Endothelial cell of umbilical vein (primary cell): ENCODE data around the gene SLC38A11. TPM values are rescaled to one million over a fixed set of nuclear protein-coding genes. Genes with fewer than 3 reads are reported as not detected.

ENCODE experiments used
- BruUV-seq: library from RNA; stranded (reverse); fragments of 400-500 nt; replicated peaks from 2 replicates; lab custom pipeline; 2021; lab: Mats Ljungman, UMichigan
- CTCF ChIA-PET: fragments of 300-600, 350-600 bp; sonication (Branson Sonifier 250); formaldehyde crosslinking; loops from one replicate; lab custom pipeline; 2021; ENCODE audit warnings: antibody characterized with exemption, inconsistent platforms; lab: Charles Lee
- POLR2A ChIA-PET: fragments of 300-600, 350-600 bp; sonication (Branson Sonifier 250); formaldehyde crosslinking; loops from one replicate; lab custom pipeline; 2021; ENCODE audit warnings: antibody characterized with exemption, inconsistent platforms; lab: Charles Lee
- DNase-seq: peaks from one replicate; pipeline ENCODE4 v3.0.0-alpha.2; 2011; ENCODE audit warnings: low read depth, low spot score
- FAIRE-seq: peaks from 2 replicates; lab custom pipeline; 2011; peaks lifted over from hg19 to GRCh38; lab: Jason Lieb, UNC
- H2AFZ ChIP-seq: 2 replicates; pipeline ENCODE4 v1.6.0; 2012; ENCODE audit warnings: low read depth, low read length, control low read depth, inconsistent platforms
- H3K27ac ChIP-seq: 2 replicates; pipeline ENCODE4 v1.5.1; 2011; ENCODE audit warnings: low read depth, mild to moderate bottlenecking, control low read depth, low read length, moderate library complexity; ENCODE audit not compliant: insufficient read depth
- H3K27me3 ChIP-seq, 2 experiments: 2 replicates each; pipeline versions ENCODE4 v1.6.0 to v1.6.1; 2011; ENCODE audit warnings: low read length in 2 of 2, mixed read lengths in 1 of 2; ENCODE audit not compliant: control insufficient read depth in 2 of 2, insufficient read depth in 2 of 2
- H3K36me3 ChIP-seq, 2 experiments: 2 replicates in 1 of 2; 3 replicates in 1 of 2; pipeline ENCODE4 v1.5.1; 2011; ENCODE audit warnings: low read length in 2 of 2, mild to moderate bottlenecking in 1 of 2, moderate library complexity in 1 of 2; ENCODE audit not compliant: control insufficient read depth in 2 of 2, insufficient read depth in 2 of 2; ENCODE audit errors: extremely low read depth in 1 of 2
- H3K4me1 ChIP-seq: 3 replicates; pipeline ENCODE4 v1.5.1; 2011; ENCODE audit warnings: mild to moderate bottlenecking, low read length; ENCODE audit not compliant: control insufficient read depth, insufficient read depth; ENCODE audit errors: extremely low read depth
- H3K4me2 ChIP-seq: 2 replicates; pipeline ENCODE4 v1.6.1; 2011; ENCODE audit warnings: low read length, control low read depth, mixed read lengths; ENCODE audit not compliant: insufficient read depth
- H3K4me3 ChIP-seq, 3 experiments: fragments of 200-600 bp in 1 of 3; sonication (generic), shearing (Covaris generic) in 1 of 3; replicated peaks in 1 of 3; 2 replicates each; pipeline ENCODE4 v1.5.1; 2011 to 2016; ENCODE audit warnings: control low read depth in 3 of 3, low read length in 3 of 3, mild to moderate bottlenecking in 2 of 3, inconsistent platforms in 1 of 3, low read depth in 1 of 3, moderate library complexity in 1 of 3; ENCODE audit not compliant: insufficient read depth in 1 of 3
- H3K79me2 ChIP-seq: 2 replicates; pipeline ENCODE4 v1.6.0; 2012; ENCODE audit warnings: low read length, inconsistent platforms; ENCODE audit not compliant: control insufficient read depth, insufficient read depth
- H3K9ac ChIP-seq: replicated peaks from 2 replicates; pipeline ENCODE3; 2011; ENCODE audit warnings: low read length, control low read depth; ENCODE audit not compliant: insufficient read depth; ENCODE audit errors: extremely low read depth
- H3K9me1 ChIP-seq: replicated peaks from 3 replicates; pipeline ENCODE4 v1.6.0; 2011; ENCODE audit warnings: mild to moderate bottlenecking, low read length; ENCODE audit not compliant: control insufficient read depth, insufficient read depth; ENCODE audit errors: extremely low read depth
- H3K9me3 ChIP-seq: replicated peaks from 2 replicates; pipeline ENCODE4 v1.5.1; 2012; ENCODE audit warnings: low read length, inconsistent platforms; ENCODE audit not compliant: control insufficient read depth, insufficient read depth
- H4K20me1 ChIP-seq: replicated peaks from 2 replicates; pipeline ENCODE3; 2011; ENCODE audit warnings: mild to moderate bottlenecking, low read length; ENCODE audit not compliant: control insufficient read depth, insufficient read depth; ENCODE audit errors: extremely low read depth
- EZH2 ChIP-seq: IDR thresholded peaks from 2 replicates; pipeline ENCODE4 v1.6.1; 2012; ENCODE audit warnings: borderline replicate concordance, low read depth, mild to moderate bottlenecking, moderate library complexity, low read length, inconsistent platforms; ENCODE audit not compliant: severe bottlenecking
- GATA2 ChIP-seq: IDR thresholded peaks from 2 replicates; pipeline ENCODE4 v1.7.0; 2011; ENCODE audit warnings: low read depth, mild to moderate bottlenecking, moderate library complexity, mixed read lengths, low read length; ENCODE audit not compliant: insufficient read length, insufficient read depth
- JUN ChIP-seq: IDR thresholded peaks from 2 replicates; pipeline ENCODE4 v1.6.1; 2011; ENCODE audit warnings: borderline replicate concordance, low read depth; ENCODE audit not compliant: insufficient read length, insufficient read depth
- POLR2A ChIP-seq: IDR thresholded peaks from 2 replicates; pipeline ENCODE4 v1.6.1; 2012; ENCODE audit warnings: low read depth, mild to moderate bottlenecking, control low read depth, low read length
- dilution Hi-C: fragments of 300-500 bp; cut with MboI; formaldehyde crosslinking; loops from one replicate; pipeline ENCODE4 v1.15.0; 2019; ENCODE audit warnings: low sequenced_read_pairs; ENCODE audit not compliant: extremely low pct_ligation_motif_present
- intact Hi-C: fragments of 100-400 bp; cut with micrococcal nuclease; formaldehyde crosslinking; loops from one replicate; pipeline ENCODE4 v1.10.0; 2022
- polyA plus RNA-seq, 4 experiments: library from polyadenylated mRNA; depleted of rRNA in 3 of 4; stranded (reverse) in 3 of 4; unstranded in 1 of 4; fragments of >200 nt; gene quantifications; 2 replicates each; pipeline versions ENCODE4 v1.2.1 to v1.2.3, GENCODE V29; 2011 to 2012; ENCODE audit warnings: missing spikeins in 1 of 4
- total RNA-seq: library from RNA; stranded (reverse); gene quantifications from 2 replicates; pipeline ENCODE4 v1.2.3, GENCODE V29; 2021
- TF ChIP-seq, protein P1 (sequence below): IDR thresholded peaks from 2 replicates; pipeline ENCODE4 v1.6.1; 2011; ENCODE audit not compliant: insufficient read depth, insufficient read length
- TF ChIP-seq, protein P2 (sequence below), 2 donors: IDR thresholded peaks; 1 replicate in 1 of 2; 2 replicates in 1 of 2; pipeline ENCODE4 v1.5.1; 2011; ENCODE audit warnings: low read length in 2 of 2, mild to moderate bottlenecking in 2 of 2, moderate library complexity in 2 of 2, control low read depth in 1 of 2, inconsistent platforms in 1 of 2, low read depth in 1 of 2; ENCODE audit not compliant: insufficient read depth in 1 of 2; ENCODE audit errors: extremely low read depth in 1 of 2

Gene SLC38A11
- total and polyA plus RNA-seq, 2 donors (not counting 3 experiments of a cell fraction or from before 2014, with no cell fraction given) = not detected

DNA sequence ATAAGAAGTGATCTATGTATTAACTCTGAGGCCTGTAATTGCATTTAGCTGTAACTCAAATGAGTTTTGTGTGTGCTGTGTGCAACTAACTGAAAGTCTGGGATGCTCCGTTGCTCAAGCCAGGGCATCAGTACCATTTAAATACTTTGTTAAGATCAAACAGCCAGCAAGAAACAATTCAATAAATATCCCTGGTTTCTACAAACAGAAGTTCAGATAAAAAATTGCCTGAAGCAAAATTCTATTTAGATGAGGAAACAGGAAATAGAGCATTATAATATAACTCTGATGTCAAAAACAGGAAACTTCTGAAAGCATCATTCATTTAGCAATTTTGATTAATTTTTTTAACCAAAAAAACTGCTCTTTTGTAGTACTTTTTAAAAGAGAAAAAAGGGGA lies 18.9 kb upstream of the SLC38A11 start:
- H3K79me2 ChIP-seq = no peaks in the 10 kb centered on the region
- no peaks in the 10 kb centered on the region for H3K36me3 ChIP-seq
- H3K9me1 ChIP-seq = no peaks in the 10 kb centered on the region
- DNase-seq (no peak), FAIRE-seq (no peak)
- dilution Hi-C loops (no loop called here), intact Hi-C loops (no loop called here)
- TF ChIP-seq, protein P1, sequence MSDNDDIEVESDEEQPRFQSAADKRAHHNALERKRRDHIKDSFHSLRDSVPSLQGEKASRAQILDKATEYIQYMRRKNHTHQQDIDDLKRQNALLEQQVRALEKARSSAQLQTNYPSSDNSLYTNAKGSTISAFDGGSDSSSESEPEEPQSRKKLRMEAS = no peak
- TF ChIP-seq POLR2A (no peak), EZH2 (no peak), JUN (no peak), GATA2 (no peak)
- TF ChIP-seq, protein P2, sequence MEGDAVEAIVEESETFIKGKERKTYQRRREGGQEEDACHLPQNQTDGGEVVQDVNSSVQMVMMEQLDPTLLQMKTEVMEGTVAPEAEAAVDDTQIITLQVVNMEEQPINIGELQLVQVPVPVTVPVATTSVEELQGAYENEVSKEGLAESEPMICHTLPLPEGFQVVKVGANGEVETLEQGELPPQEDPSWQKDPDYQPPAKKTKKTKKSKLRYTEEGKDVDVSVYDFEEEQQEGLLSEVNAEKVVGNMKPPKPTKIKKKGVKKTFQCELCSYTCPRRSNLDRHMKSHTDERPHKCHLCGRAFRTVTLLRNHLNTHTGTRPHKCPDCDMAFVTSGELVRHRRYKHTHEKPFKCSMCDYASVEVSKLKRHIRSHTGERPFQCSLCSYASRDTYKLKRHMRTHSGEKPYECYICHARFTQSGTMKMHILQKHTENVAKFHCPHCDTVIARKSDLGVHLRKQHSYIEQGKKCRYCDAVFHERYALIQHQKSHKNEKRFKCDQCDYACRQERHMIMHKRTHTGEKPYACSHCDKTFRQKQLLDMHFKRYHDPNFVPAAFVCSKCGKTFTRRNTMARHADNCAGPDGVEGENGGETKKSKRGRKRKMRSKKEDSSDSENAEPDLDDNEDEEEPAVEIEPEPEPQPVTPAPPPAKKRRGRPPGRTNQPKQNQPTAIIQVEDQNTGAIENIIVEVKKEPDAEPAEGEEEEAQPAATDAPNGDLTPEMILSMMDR (IDR thresholded peaks at IDR 0.05; ENCODE audit: extremely low read depth in 1 of 2, insufficient read depth in 1 of 2, low read depth in 1 of 2, low read length in 2 of 2) = no peak
- H3K4me1 ChIP-seq = peaks cover 5% of the 10 kb centered on the region
- H3K27me3 ChIP-seq = no peaks in the 10 kb centered on the region
- no peaks in the 10 kb centered on the region for H4K20me1 ChIP-seq
- ChIA-PET CTCF (interaction anchor here (1.0 to 1.2 kb wide), 2 partner anchors 19 to 40 kb away, joined by 4 read pairs; no protein-coding TSS in a partner anchor), POLR2A (no interaction called here)
- no peak overlapping the region for H3K9ac ChIP-seq
- H3K4me3 ChIP-seq = no peak overlapping the region
- H3K27ac ChIP-seq = no peak overlapping the region
- BruUV-seq = no TSS peak
- no peak overlapping the region for H3K4me2 ChIP-seq
- H2AFZ ChIP-seq = no peak overlapping the region
- H3K9me3 ChIP-seq = no peaks in the 10 kb centered on the region
